SK-N-SH (cell line): ENCODE results near the gene EIF3K. TPM values are rescaled to one million over a fixed set of nuclear protein-coding genes. Genes with fewer than 3 reads are reported as not detected.
A peak's percentile ranks its signal among the peaks of the same experiment; 100 is the strongest.

Source experiments
- CTCF ChIA-PET: fragments of 300-600, 350-600 bp; formaldehyde crosslinking; extraction: SDS; loops from one replicate; lab custom pipeline; 2021; lab: Yijun Ruan, JAX
- POLR2A ChIA-PET: fragments of 350-600 bp; sonication (Branson Sonifier 250); formaldehyde crosslinking; extraction: SDS; loops from one replicate; lab custom pipeline; 2020; ENCODE audit warnings: antibody characterized with exemption, inconsistent platforms; lab: Yijun Ruan, JAX
- DNase-seq: peaks from one replicate; pipeline ENCODE4 v3.0.0; 2012
- H2AFZ ChIP-seq: fragments of 200-600 bp; sonication (generic); 2 replicates; pipeline ENCODE4 v1.8.1; 2016; ENCODE audit warnings: antibody characterized with exemption, mild to moderate bottlenecking, low read depth
- H3F3A ChIP-seq: fragments of 200-600 bp; sonication (generic); replicated peaks from 2 replicates; pipeline ENCODE3; 2016; ENCODE audit warnings: antibody characterized with exemption, mild to moderate bottlenecking; ENCODE audit not compliant: insufficient read depth
- H3K27ac ChIP-seq, 2 experiments: fragments of 200-500 bp in 1 of 2; fragments of 200-600 bp in 1 of 2; sonication (Bioruptor generic) in 1 of 2; sonication (generic), shearing (Covaris generic) in 1 of 2; 2 replicates each; pipeline versions ENCODE4 v1.5.1 to v1.6.1; 2014 to 2016; ENCODE audit warnings: low read depth in 2 of 2, inconsistent platforms in 1 of 2, low read length in 1 of 2, mild to moderate bottlenecking in 1 of 2, mixed read lengths in 1 of 2
- H3K27me3 ChIP-seq: fragments of 200-600 bp; sonication (generic), shearing (Covaris generic); 2 replicates; pipeline ENCODE4 v1.6.1; 2016; ENCODE audit warnings: mixed run types; ENCODE audit not compliant: insufficient read depth
- H3K36me3 ChIP-seq, 2 experiments: fragments of 200-500 bp in 1 of 2; fragments of 200-600 bp in 1 of 2; sonication (Bioruptor generic) in 1 of 2; sonication (generic) in 1 of 2; replicated peaks in 1 of 2; 2 replicates each; pipeline versions ENCODE3 to v1.5.1; 2014 to 2016; ENCODE audit warnings: low read length in 1 of 2, mild to moderate bottlenecking in 1 of 2; ENCODE audit not compliant: insufficient read depth in 2 of 2, control insufficient read depth in 1 of 2
- H3K4me1 ChIP-seq, 2 experiments: fragments of 200-500 bp in 1 of 2; fragments of 200-600 bp in 1 of 2; sonication (Bioruptor generic) in 1 of 2; sonication (generic), shearing (Covaris generic) in 1 of 2; 2 replicates each; pipeline versions ENCODE4 v1.5.1 to v1.6.1; 2014 to 2016; ENCODE audit warnings: low read depth in 1 of 2, low read length in 1 of 2, mixed run types in 1 of 2; ENCODE audit not compliant: insufficient read depth in 2 of 2, control insufficient read depth in 1 of 2
- H3K4me2 ChIP-seq: fragments of 200-600 bp; sonication (generic), shearing (Covaris generic); 2 replicates; pipeline ENCODE4 v1.6.1; 2017; ENCODE audit warnings: mixed run types
- H3K4me3 ChIP-seq, 2 experiments: fragments of 200-500 bp in 1 of 2; fragments of 200-600 bp in 1 of 2; sonication (Bioruptor generic) in 1 of 2; sonication (generic), shearing (Covaris generic) in 1 of 2; 2 replicates each; pipeline versions ENCODE4 v1.5.1 to v1.8.1; 2014 to 2016; ENCODE audit warnings: low read depth in 2 of 2, inconsistent platforms in 1 of 2, low read length in 1 of 2, mild to moderate bottlenecking in 1 of 2, mixed read lengths in 1 of 2, moderate library complexity in 1 of 2
- H3K79me2 ChIP-seq: fragments of 200-600 bp; sonication (generic); 2 replicates; pipeline ENCODE4 v1.8.1; 2017; ENCODE audit warnings: mild to moderate bottlenecking; ENCODE audit not compliant: insufficient read depth
- H3K9ac ChIP-seq: fragments of 200-600 bp; sonication (generic); 2 replicates; pipeline ENCODE4 v1.6.1; 2017; ENCODE audit warnings: mixed run types
- H3K9me2 ChIP-seq: fragments of 200-600 bp; sonication (generic); 2 replicates; pipeline ENCODE4 v1.6.1; 2017; ENCODE audit warnings: mixed run types
- H3K9me3 ChIP-seq: fragments of 200-600 bp; sonication (generic); 2 replicates; pipeline ENCODE4 v1.6.1; 2017; ENCODE audit warnings: mixed run types, mild to moderate bottlenecking, moderate library complexity
- H4K20me1 ChIP-seq: fragments of 200-600 bp; sonication (generic); 2 replicates; pipeline ENCODE4 v1.6.1; 2017; ENCODE audit warnings: mild to moderate bottlenecking, mixed run types; ENCODE audit not compliant: insufficient read depth
- CHD2 ChIP-seq: fragments of 150-350 bp; IDR thresholded peaks from 2 replicates; pipeline ENCODE4 v1.6.1; 2018; ENCODE audit warnings: low read length; ENCODE audit not compliant: partially characterized antibody
- EZH2phosphoT487 ChIP-seq: fragments of 200-600 bp; sonication (generic); IDR thresholded peaks from 2 replicates; pipeline ENCODE4 v1.6.1; 2017; ENCODE audit warnings: low read depth, mixed run types, mild to moderate bottlenecking, antibody characterized with exemption, moderate library complexity, borderline replicate concordance
- FOSL2 ChIP-seq: IDR thresholded peaks from 2 replicates; pipeline ENCODE4 v1.4.0; 2012; ENCODE audit warnings: low read depth, mild to moderate bottlenecking, moderate library complexity, borderline replicate concordance
- FOXJ3 ChIP-seq: sonication (generic); formaldehyde crosslinking; IDR thresholded peaks from 2 replicates; pipeline ENCODE4 v1.5.1; 2020; ENCODE audit warnings: mild to moderate bottlenecking, missing genetic modification reagents
- FOXM1 ChIP-seq: IDR thresholded peaks from 2 replicates; pipeline ENCODE4 v1.4.0; 2012; ENCODE audit warnings: low read depth, mild to moderate bottlenecking
- GABPA ChIP-seq: IDR thresholded peaks from 2 replicates; pipeline ENCODE4 v1.4.0; 2012; ENCODE audit warnings: low read depth, mild to moderate bottlenecking
- MAX ChIP-seq: IDR thresholded peaks from 2 replicates; pipeline ENCODE4 v1.4.0; 2012; ENCODE audit warnings: low read depth
- MXI1 ChIP-seq: IDR thresholded peaks from 2 replicates; pipeline ENCODE4 v1.6.1; 2012; ENCODE audit warnings: mild to moderate bottlenecking, low read depth, low read length, improper control_type of control experiment
- NRF1 ChIP-seq: IDR thresholded peaks from 2 replicates; pipeline ENCODE4 v1.6.1; 2012; ENCODE audit warnings: low read depth, mild to moderate bottlenecking, low read length
- PBX3 ChIP-seq: IDR thresholded peaks from 2 replicates; pipeline ENCODE4; 2012
- POLR2AphosphoS5 ChIP-seq: IDR thresholded peaks from 2 replicates; pipeline ENCODE4 v1.6.1; 2012; ENCODE audit warnings: low read depth, low read length
- RAD21 ChIP-seq: IDR thresholded peaks from 2 replicates; pipeline ENCODE4 v1.6.1; 2012; ENCODE audit warnings: mild to moderate bottlenecking, low read length
- RXRA ChIP-seq: IDR thresholded peaks from 2 replicates; pipeline ENCODE4 v1.4.0; 2012; ENCODE audit warnings: low read depth, mild to moderate bottlenecking, borderline replicate concordance
- SIN3A ChIP-seq: IDR thresholded peaks from 2 replicates; pipeline ENCODE4 v1.6.1; 2012; ENCODE audit warnings: low read depth, mild to moderate bottlenecking, low read length, moderate library complexity, borderline replicate concordance
- SMC3 ChIP-seq: IDR thresholded peaks from 2 replicates; pipeline ENCODE4 v1.6.1; 2012; ENCODE audit warnings: low read depth, low read length, improper control_type of control experiment
- TCF12 ChIP-seq: IDR thresholded peaks from 2 replicates; pipeline ENCODE4 v1.4.0; 2012
- TEAD4 ChIP-seq: IDR thresholded peaks from 2 replicates; pipeline ENCODE4 v1.4.0; 2012; ENCODE audit warnings: mild to moderate bottlenecking, borderline replicate concordance; ENCODE audit not compliant: insufficient read depth
- USF1 ChIP-seq: IDR thresholded peaks from 2 replicates; pipeline ENCODE4 v1.4.0; 2012; ENCODE audit warnings: low read depth, borderline replicate concordance
- WGBS: methylation state at CpG from one replicate; pipeline ENCODE4 v1.1.6; 2017; ENCODE audit warnings: low lambda C conversion rate; 5-methylcytosine and 5-hydroxymethylcytosine counted together
- polyA plus RNA-seq, 3 experiments: library from polyadenylated mRNA; depleted of rRNA; stranded (reverse); fragments of >200 nt; gene quantifications; 2 replicates each; pipeline ENCODE4 v1.2.3, GENCODE V29; 2012
- TF ChIP-seq, protein P1 (sequence below): IDR thresholded peaks from 2 replicates; pipeline ENCODE4 v1.6.1; 2012; ENCODE audit warnings: mild to moderate bottlenecking, low read depth, low read length, moderate library complexity
- TF ChIP-seq, protein P2 (sequence below): fragments of 150-350 bp; IDR thresholded peaks from 2 replicates; pipeline ENCODE4 v1.6.1; 2016; ENCODE audit warnings: mild to moderate bottlenecking, low read depth, low read length

The EIF3K gene
- polyA plus RNA-seq, 1 of the 3 experiments (the other 2 are of a cell fraction) = 484 TPM

GRCh38 chr19:38656171-38656981 lies 37.4 kb downstream of the EIF3K start (continued):
- TF ChIP-seq, protein P1, sequence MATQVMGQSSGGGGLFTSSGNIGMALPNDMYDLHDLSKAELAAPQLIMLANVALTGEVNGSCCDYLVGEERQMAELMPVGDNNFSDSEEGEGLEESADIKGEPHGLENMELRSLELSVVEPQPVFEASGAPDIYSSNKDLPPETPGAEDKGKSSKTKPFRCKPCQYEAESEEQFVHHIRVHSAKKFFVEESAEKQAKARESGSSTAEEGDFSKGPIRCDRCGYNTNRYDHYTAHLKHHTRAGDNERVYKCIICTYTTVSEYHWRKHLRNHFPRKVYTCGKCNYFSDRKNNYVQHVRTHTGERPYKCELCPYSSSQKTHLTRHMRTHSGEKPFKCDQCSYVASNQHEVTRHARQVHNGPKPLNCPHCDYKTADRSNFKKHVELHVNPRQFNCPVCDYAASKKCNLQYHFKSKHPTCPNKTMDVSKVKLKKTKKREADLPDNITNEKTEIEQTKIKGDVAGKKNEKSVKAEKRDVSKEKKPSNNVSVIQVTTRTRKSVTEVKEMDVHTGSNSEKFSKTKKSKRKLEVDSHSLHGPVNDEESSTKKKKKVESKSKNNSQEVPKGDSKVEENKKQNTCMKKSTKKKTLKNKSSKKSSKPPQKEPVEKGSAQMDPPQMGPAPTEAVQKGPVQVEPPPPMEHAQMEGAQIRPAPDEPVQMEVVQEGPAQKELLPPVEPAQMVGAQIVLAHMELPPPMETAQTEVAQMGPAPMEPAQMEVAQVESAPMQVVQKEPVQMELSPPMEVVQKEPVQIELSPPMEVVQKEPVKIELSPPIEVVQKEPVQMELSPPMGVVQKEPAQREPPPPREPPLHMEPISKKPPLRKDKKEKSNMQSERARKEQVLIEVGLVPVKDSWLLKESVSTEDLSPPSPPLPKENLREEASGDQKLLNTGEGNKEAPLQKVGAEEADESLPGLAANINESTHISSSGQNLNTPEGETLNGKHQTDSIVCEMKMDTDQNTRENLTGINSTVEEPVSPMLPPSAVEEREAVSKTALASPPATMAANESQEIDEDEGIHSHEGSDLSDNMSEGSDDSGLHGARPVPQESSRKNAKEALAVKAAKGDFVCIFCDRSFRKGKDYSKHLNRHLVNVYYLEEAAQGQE = no peak
- TF ChIP-seq MAX = no peak
- TF ChIP-seq TEAD4 = no peak
- TF ChIP-seq RXRA = no peak
- TF ChIP-seq, all 33 proteins: peak for 0

DNA sequence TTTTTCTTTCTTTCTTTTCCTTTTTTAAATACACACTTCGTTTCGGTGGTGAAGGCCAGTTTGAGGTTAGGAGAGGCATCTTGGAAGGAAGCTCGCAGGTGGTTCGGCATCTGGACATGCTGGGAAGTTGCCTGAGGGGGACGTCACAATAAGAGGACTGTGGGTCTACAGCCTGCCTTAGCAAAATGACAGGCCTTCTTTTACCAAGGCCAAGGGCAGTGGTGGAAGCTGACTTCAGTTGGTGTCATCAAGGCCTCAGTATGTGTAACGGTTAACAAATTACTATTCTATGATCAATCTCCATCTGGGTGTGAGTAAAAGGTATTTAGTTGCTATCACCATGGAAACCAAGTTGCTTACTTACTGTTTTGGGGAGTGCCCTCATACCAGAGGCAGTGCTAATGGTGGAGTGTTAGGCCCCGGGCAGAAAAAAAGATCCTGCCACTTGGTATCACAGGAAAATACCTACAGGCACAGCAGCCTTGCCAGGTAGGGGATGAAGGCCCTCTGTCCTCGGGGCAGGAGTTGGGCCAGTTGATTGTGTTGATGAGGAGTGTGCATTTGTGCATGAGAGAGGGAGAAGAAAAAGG lies 38.7 kb downstream of the EIF3K start:
- no peak overlapping the region for H3K4me3 ChIP-seq
- 40% methylated on average over 8 of the region's 8 CpGs for WGBS
- H2AFZ ChIP-seq = no peak overlapping the region
- ChIA-PET POLR2A (interaction anchor here (1.2 kb wide), 1 partner anchor 10 kb away, joined by 4 read pairs; the partner anchor contains the start of gene ACTN4), CTCF (interaction anchor here (1.6 kb wide), 1 partner anchor 114 kb away, joined by 3 read pairs; no protein-coding TSS in a partner anchor)
- peaks cover 3 to 19% of the 10 kb centered on the region in 2 experiments for H3K36me3 ChIP-seq
- H3K4me1 ChIP-seq = peaks cover 12 to 61% of the 10 kb centered on the region in 2 experiments
- no peak for DNase-seq
- peaks cover 95% of the 10 kb centered on the region for H3K79me2 ChIP-seq
- 0 out of 2 replicates have a peak, but pooled peaks cover 2% of the 10 kb centered on the region for H4K20me1 ChIP-seq
- peaks cover 53% of the 10 kb centered on the region for H3F3A ChIP-seq
- H3K27me3 ChIP-seq = no peaks in the 10 kb centered on the region
- no peaks in the 10 kb centered on the region for H3K9me3 ChIP-seq
- no peaks in the 10 kb centered on the region for H3K9me2 ChIP-seq
- peak overlapping the region; percentile 84 to 99 for H3K27ac ChIP-seq
- peak overlapping the region; percentile 83 for H3K9ac ChIP-seq
- peak overlapping the region; percentile 84 for H3K4me2 ChIP-seq
- TF ChIP-seq SIN3A (no peak), GABPA (no peak), EZH2phosphoT487 (no peak), MAX (no peak), PBX3 (peak; percentile 51; the same call in 1 of the 2 replicates), FOSL2 (peak; percentile 45), TCF12 (peak; percentile 66; the same call in 1 of the 2 replicates), FOXM1 (no peak), SMC3 (no peak), NRF1 (no peak), USF1 (no peak), TEAD4 (0 out of 2 replicates have a peak, but pooled peaks have one; percentile 17), CHD2 (no peak), POLR2AphosphoS5 (no peak), MXI1 (no peak), RAD21 (no peak), FOXJ3 (no peak)
- TF ChIP-seq, protein P2, sequence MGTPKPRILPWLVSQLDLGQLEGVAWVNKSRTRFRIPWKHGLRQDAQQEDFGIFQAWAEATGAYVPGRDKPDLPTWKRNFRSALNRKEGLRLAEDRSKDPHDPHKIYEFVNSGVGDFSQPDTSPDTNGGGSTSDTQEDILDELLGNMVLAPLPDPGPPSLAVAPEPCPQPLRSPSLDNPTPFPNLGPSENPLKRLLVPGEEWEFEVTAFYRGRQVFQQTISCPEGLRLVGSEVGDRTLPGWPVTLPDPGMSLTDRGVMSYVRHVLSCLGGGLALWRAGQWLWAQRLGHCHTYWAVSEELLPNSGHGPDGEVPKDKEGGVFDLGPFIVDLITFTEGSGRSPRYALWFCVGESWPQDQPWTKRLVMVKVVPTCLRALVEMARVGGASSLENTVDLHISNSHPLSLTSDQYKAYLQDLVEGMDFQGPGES = no peak
